Smooth muscle cell (in vitro differentiated cells): ENCODE data around the gene SPAG9. TPM values are rescaled to one million over a fixed set of nuclear protein-coding genes. Genes with fewer than 3 reads are reported as not detected.

ENCODE experiments used
- DNase-seq: peaks from one replicate; lab custom pipeline; 2025; ENCODE audit not compliant: unreplicated experiment; lab: John Stamatoyannopoulos, UW
- H2AFZ ChIP-seq: fragments of 200-600 bp; sonication (generic); 2 replicates; pipeline ENCODE4 v1.6.0; 2016; ENCODE audit warnings: antibody characterized with exemption, low read depth, mild to moderate bottlenecking
- H3F3A ChIP-seq: fragments of 200-600 bp; sonication (generic); 2 replicates; pipeline ENCODE4 v1.6.0; 2017; ENCODE audit warnings: antibody characterized with exemption, low read depth
- H3K27ac ChIP-seq: fragments of 200-600 bp; sonication (generic); 2 replicates; pipeline ENCODE4 v1.5.1; 2016; ENCODE audit warnings: low read depth, mild to moderate bottlenecking
- H3K27me3 ChIP-seq: fragments of 200-600 bp; sonication (generic); 2 replicates; pipeline ENCODE4 v1.6.1; 2016; ENCODE audit warnings: low read depth, mild to moderate bottlenecking
- H3K36me3 ChIP-seq: fragments of 200-600 bp; sonication (generic); 2 replicates; pipeline ENCODE4 v1.5.1; 2016; ENCODE audit warnings: low read depth
- H3K4me1 ChIP-seq: fragments of 200-600 bp; sonication (generic); 2 replicates; pipeline ENCODE4 v1.5.1; 2016; ENCODE audit warnings: low read depth
- H3K4me2 ChIP-seq: fragments of 200-600 bp; sonication (generic); 2 replicates; pipeline ENCODE4 v1.6.0; 2016; ENCODE audit warnings: mild to moderate bottlenecking
- H3K4me3 ChIP-seq: fragments of 200-600 bp; sonication (generic); 2 replicates; pipeline ENCODE4 v1.5.1; 2016; ENCODE audit warnings: mild to moderate bottlenecking
- H3K79me2 ChIP-seq: fragments of 200-600 bp; sonication (generic); 2 replicates; pipeline ENCODE4 v1.6.0; 2016; ENCODE audit warnings: low read depth, mild to moderate bottlenecking
- H3K9ac ChIP-seq: fragments of 200-600 bp; sonication (generic); 2 replicates; pipeline ENCODE4 v1.6.0; 2016; ENCODE audit warnings: low read depth
- H3K9me3 ChIP-seq: fragments of 200-600 bp; sonication (generic); replicated peaks from 2 replicates; pipeline ENCODE4 v1.5.1; 2016; ENCODE audit warnings: low read depth
- H4K20me1 ChIP-seq: fragments of 200-600 bp; sonication (generic); 2 replicates; pipeline ENCODE4 v1.6.0; 2016; ENCODE audit warnings: low read depth
- WGBS: methylation state at CpG from one replicate; pipeline ENCODE4 v1.1.7; 2016; ENCODE audit warnings: low lambda C conversion rate; 5-methylcytosine and 5-hydroxymethylcytosine counted together
- polyA plus RNA-seq: library from polyadenylated mRNA; unstranded; fragments of >200 nt; fragmentation: Nextera tagmentation; extraction: Ambion mirVana; gene quantifications from 2 replicates; pipeline ENCODE4 v1.2.1, GENCODE V29; 2016
- total RNA-seq: library from RNA; depleted of rRNA; stranded (reverse); fragments of >200 nt; gene quantifications from 2 replicates; pipeline ENCODE4 v1.2.3, GENCODE V29; 2014
- TF ChIP-seq, protein P1 (sequence below): fragments of 200-600 bp; sonication (generic); IDR thresholded peaks from 2 replicates; pipeline ENCODE4 v1.5.1; 2017; ENCODE audit warnings: borderline replicate concordance, mild to moderate bottlenecking, antibody characterized with exemption; ENCODE audit not compliant: insufficient read depth, poor library complexity, severe bottlenecking

SPAG9 gene
- total and polyA plus RNA-seq, 2 experiments from 2014 or later = 29.1 to 64.8 TPM

GRCh38 chr17:51017270-51017669 lies 103.4 kb downstream of the SPAG9 start:
- H3K79me2 ChIP-seq = no peaks in the 10 kb centered on the region
- H3K36me3 ChIP-seq = peaks cover 7% of the 10 kb centered on the region
- DNase-seq = no peak
- H3K27ac ChIP-seq = no peak overlapping the region
- no peak overlapping the region for H2AFZ ChIP-seq
- no peaks in the 10 kb centered on the region for H4K20me1 ChIP-seq
- H3K4me2 ChIP-seq = no peak overlapping the region
- H3K9me3 ChIP-seq = no peaks in the 10 kb centered on the region
- 92% methylated on average over 2 of the region's 2 CpGs for WGBS
- H3K4me3 ChIP-seq = no peak overlapping the region
- TF ChIP-seq, protein P1, sequence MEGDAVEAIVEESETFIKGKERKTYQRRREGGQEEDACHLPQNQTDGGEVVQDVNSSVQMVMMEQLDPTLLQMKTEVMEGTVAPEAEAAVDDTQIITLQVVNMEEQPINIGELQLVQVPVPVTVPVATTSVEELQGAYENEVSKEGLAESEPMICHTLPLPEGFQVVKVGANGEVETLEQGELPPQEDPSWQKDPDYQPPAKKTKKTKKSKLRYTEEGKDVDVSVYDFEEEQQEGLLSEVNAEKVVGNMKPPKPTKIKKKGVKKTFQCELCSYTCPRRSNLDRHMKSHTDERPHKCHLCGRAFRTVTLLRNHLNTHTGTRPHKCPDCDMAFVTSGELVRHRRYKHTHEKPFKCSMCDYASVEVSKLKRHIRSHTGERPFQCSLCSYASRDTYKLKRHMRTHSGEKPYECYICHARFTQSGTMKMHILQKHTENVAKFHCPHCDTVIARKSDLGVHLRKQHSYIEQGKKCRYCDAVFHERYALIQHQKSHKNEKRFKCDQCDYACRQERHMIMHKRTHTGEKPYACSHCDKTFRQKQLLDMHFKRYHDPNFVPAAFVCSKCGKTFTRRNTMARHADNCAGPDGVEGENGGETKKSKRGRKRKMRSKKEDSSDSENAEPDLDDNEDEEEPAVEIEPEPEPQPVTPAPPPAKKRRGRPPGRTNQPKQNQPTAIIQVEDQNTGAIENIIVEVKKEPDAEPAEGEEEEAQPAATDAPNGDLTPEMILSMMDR = no peak
- H3K4me1 ChIP-seq = no peaks in the 10 kb centered on the region
- no peaks in the 10 kb centered on the region for H3F3A ChIP-seq
- H3K27me3 ChIP-seq = no peaks in the 10 kb centered on the region
- H3K9ac ChIP-seq = no peak overlapping the region

DNA sequence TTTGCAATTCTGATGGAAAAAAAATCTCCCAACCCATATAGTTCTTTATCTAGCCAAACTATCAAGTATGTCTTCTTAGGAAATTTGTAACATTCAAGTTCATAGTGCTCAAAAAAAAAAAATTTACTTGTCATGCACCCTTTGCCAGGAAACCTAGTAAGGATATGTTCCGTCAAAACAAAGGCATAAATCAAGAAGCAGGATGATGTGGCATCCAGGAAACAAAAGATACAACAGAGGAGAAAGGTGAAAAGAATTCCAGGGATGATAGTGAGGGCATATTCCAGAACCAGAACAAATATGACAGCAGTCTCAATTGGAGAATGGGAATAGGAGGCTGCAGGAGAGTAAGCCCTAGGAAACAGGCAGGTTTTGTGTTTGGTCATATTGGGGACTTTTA lies 104.6 kb downstream of the SPAG9 start:
- Histone ChIP-seq H4K20me1 (no peaks in the 10 kb centered on the region), H3K27me3 (no peaks in the 10 kb centered on the region), H3K27ac (no peak overlapping the region), H3K4me2 (no peak overlapping the region), H3K79me2 (no peaks in the 10 kb centered on the region), H3K4me1 (no peaks in the 10 kb centered on the region), H3F3A (peaks cover 2% of the 10 kb centered on the region), H3K9me3 (no peaks in the 10 kb centered on the region), H3K4me3 (no peak overlapping the region), H3K9ac (no peak overlapping the region), H2AFZ (no peak overlapping the region), H3K36me3 (peaks cover 7% of the 10 kb centered on the region)
- no peak for DNase-seq
- TF ChIP-seq, protein P1 = no peak
- WGBS = 100% methylated on average over 1 of the region's 1 CpG

DNA sequence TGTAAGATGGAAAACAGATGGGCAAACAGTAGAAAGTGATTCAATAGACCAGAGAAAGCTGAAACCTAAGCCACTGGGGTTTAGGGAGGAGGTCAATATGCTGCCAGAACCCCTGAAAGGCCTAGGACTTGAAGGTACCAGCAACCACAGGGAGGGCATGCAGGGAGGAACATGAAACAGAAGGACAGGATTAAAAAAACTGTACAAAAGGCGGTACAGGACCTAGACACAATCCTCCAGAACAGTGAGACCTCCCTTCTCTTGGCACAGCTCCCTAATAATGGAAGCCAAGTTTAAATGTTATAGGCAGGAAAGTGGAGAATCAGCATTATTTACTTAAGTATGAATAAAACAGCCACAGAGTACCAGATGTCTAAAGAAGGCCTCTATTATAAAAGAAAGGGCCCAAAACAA lies 105.5 kb downstream of the SPAG9 start:
- DNase-seq = no peak
- Histone ChIP-seq H3K27me3 (no peaks in the 10 kb centered on the region), H3K9me3 (no peaks in the 10 kb centered on the region), H3K4me1 (peaks cover 4% of the 10 kb centered on the region), H3K27ac (no peak overlapping the region), H3F3A (peaks cover 9% of the 10 kb centered on the region), H3K36me3 (no peaks in the 10 kb centered on the region), H3K4me3 (no peak overlapping the region), H4K20me1 (no peaks in the 10 kb centered on the region), H2AFZ (no peak overlapping the region), H3K4me2 (no peak overlapping the region), H3K79me2 (no peaks in the 10 kb centered on the region), H3K9ac (no peak overlapping the region)
- TF ChIP-seq, protein P1 = no peak
- WGBS = 83% methylated on average over 1 of the region's 1 CpG

DNA sequence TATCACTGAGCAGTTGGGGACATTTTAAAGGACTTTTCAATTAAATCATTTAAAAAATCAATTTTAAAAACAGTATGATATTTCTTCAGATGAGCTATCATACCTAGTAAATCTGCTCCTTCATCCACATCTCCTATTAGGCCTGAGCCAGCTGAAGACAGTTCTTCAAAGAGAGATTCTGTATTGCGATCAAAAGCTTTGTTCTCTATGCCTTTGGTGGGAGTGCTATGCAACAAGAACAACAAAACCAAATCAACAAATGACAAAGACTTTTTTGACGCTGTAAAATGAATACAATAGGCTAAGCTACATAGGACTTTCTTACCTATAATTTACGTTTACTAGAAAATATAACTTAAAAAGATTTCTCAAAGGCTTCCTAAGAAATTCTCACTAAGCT lies 106.5 kb downstream of the SPAG9 start:
- Histone ChIP-seq H3K4me2 (no peak overlapping the region), H3K36me3 (no peaks in the 10 kb centered on the region), H2AFZ (no peak overlapping the region), H3K9me3 (no peaks in the 10 kb centered on the region), H3K79me2 (no peaks in the 10 kb centered on the region), H3K27ac (no peak overlapping the region), H3K4me1 (peaks cover 4% of the 10 kb centered on the region), H3K9ac (no peak overlapping the region), H3F3A (peaks cover 9% of the 10 kb centered on the region), H3K4me3 (no peak overlapping the region), H3K27me3 (no peaks in the 10 kb centered on the region), H4K20me1 (no peaks in the 10 kb centered on the region)
- TF ChIP-seq, protein P1 = no peak
- WGBS = 93% methylated on average over 3 of the region's 3 CpGs
- no peak for DNase-seq
